Esophagus muscularis mucosa (tissue), 4 donors: ENCODE results near the gene TMEM41B.

Source experiments
- EP300 ChIP-seq: sonication (generic); formaldehyde crosslinking; IDR thresholded peaks from one replicate; pipeline ENCODE4 v1.6.1; 2017; ENCODE audit warnings: antibody characterized with exemption
- POLR2A ChIP-seq: fragments of 450-650 bp; IDR thresholded peaks from one replicate; pipeline ENCODE4 v1.6.1; 2017; ENCODE audit warnings: antibody characterized with exemption, moderate library complexity, mild to moderate bottlenecking, low read depth
- POLR2AphosphoS5 ChIP-seq, 2 donors: sonication (generic); formaldehyde crosslinking; IDR thresholded peaks; one replicate each; pipeline ENCODE4 v1.6.1; 2017; ENCODE audit warnings: antibody characterized with exemption in 2 of 2
- TF ChIP-seq, protein P1 (sequence below), 3 experiments: fragments of 200-600 bp in 2 of 3; fragments of 450-650 bp in 1 of 3; sonication (generic) in 2 of 3; IDR thresholded peaks; one replicate each; pipeline ENCODE4 v1.5.1; 2017 to 2019; ENCODE audit warnings: antibody characterized with exemption in 3 of 3, mild to moderate bottlenecking in 2 of 3, moderate library complexity in 1 of 3

GRCh38 chr11:9269492-9270013 lies 44.8 kb downstream of the TMEM41B start:
- TF ChIP-seq, protein P1, sequence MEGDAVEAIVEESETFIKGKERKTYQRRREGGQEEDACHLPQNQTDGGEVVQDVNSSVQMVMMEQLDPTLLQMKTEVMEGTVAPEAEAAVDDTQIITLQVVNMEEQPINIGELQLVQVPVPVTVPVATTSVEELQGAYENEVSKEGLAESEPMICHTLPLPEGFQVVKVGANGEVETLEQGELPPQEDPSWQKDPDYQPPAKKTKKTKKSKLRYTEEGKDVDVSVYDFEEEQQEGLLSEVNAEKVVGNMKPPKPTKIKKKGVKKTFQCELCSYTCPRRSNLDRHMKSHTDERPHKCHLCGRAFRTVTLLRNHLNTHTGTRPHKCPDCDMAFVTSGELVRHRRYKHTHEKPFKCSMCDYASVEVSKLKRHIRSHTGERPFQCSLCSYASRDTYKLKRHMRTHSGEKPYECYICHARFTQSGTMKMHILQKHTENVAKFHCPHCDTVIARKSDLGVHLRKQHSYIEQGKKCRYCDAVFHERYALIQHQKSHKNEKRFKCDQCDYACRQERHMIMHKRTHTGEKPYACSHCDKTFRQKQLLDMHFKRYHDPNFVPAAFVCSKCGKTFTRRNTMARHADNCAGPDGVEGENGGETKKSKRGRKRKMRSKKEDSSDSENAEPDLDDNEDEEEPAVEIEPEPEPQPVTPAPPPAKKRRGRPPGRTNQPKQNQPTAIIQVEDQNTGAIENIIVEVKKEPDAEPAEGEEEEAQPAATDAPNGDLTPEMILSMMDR (IDR thresholded peaks at IDR 0.05) = no peak
- TF ChIP-seq POLR2A = no peak
- no peak for TF ChIP-seq POLR2AphosphoS5 (IDR thresholded peaks at IDR 0.05)
- no peak for TF ChIP-seq EP300
